GM23338 (cell line): ENCODE results near the gene RIOK3. TPM values are rescaled to one million over a fixed set of nuclear protein-coding genes. Genes with fewer than 3 reads are reported as not detected.

Source experiments
- ATAC-seq: fragments of 200-7000 bp; cut with Tn5 transposase; 3 replicates; pipeline ENCODE4 v1.9.1; 2020
- DNase-seq: peaks from one replicate; pipeline ENCODE4 v3.0.0-alpha.2; 2015; ENCODE audit warnings: low spot score
- H2AFZ ChIP-seq: fragments of 200-600 bp; sonication (generic); 2 replicates; pipeline ENCODE4 v1.8.0; 2016; ENCODE audit warnings: antibody characterized with exemption, mild to moderate bottlenecking, moderate library complexity
- H3F3A ChIP-seq: fragments of 200-600 bp; sonication (generic); replicated peaks from 2 replicates; pipeline ENCODE4 v1.8.0; 2017; ENCODE audit warnings: antibody characterized with exemption, mixed run types, low read depth
- H3K27ac ChIP-seq: fragments of 200-600 bp; sonication (generic); 2 replicates; pipeline ENCODE4 v1.6.1; 2016; ENCODE audit warnings: low read depth
- H3K27me3 ChIP-seq: fragments of 200-600 bp; sonication (generic); 2 replicates; pipeline ENCODE4 v1.8.0; 2016; ENCODE audit warnings: mild to moderate bottlenecking, mixed run types, moderate library complexity; ENCODE audit not compliant: insufficient read depth
- H3K36me3 ChIP-seq: fragments of 200-600 bp; sonication (generic); 2 replicates; pipeline ENCODE4 v1.8.0; 2016; ENCODE audit warnings: mild to moderate bottlenecking; ENCODE audit not compliant: insufficient read depth
- H3K4me1 ChIP-seq: fragments of 200-600 bp; sonication (generic); 2 replicates; pipeline ENCODE4 v1.8.0; 2016; ENCODE audit warnings: mild to moderate bottlenecking, moderate library complexity; ENCODE audit not compliant: insufficient read depth
- H3K4me2 ChIP-seq: fragments of 200-600 bp; sonication (generic); 2 replicates; pipeline ENCODE4 v1.7.1; 2017; ENCODE audit warnings: mixed run types
- H3K4me3 ChIP-seq: fragments of 200-600 bp; sonication (generic); 2 replicates; pipeline ENCODE4 v1.6.1; 2016; ENCODE audit warnings: mixed run types
- H3K79me2 ChIP-seq: fragments of 200-600 bp; sonication (generic); replicated peaks from 2 replicates; pipeline ENCODE4 v1.8.0; 2017; ENCODE audit warnings: mild to moderate bottlenecking; ENCODE audit not compliant: insufficient read depth
- H3K9me2 ChIP-seq: fragments of 200-600 bp; sonication (generic); 2 replicates; pipeline ENCODE4 v1.8.0; 2017; ENCODE audit not compliant: insufficient read depth
- H4K20me1 ChIP-seq: fragments of 200-600 bp; sonication (generic); replicated peaks from 2 replicates; pipeline ENCODE4 v1.8.0; 2017; ENCODE audit warnings: mild to moderate bottlenecking; ENCODE audit not compliant: insufficient read depth
- H3K27ac Mint-ChIP-seq: 2 replicates; pipeline ENCODE4 v1.8.0; 2020; ENCODE audit warnings: inconsistent platforms, mild to moderate bottlenecking, moderate library complexity, mixed read lengths
- H3K27me3 Mint-ChIP-seq: 3 replicates; pipeline ENCODE4 v1.8.0; 2022; ENCODE audit warnings: low read depth, mild to moderate bottlenecking, moderate library complexity, mixed read lengths, inconsistent platforms; ENCODE audit not compliant: insufficient read depth, poor library complexity
- H3K36me3 Mint-ChIP-seq: 3 replicates; pipeline ENCODE4 v1.8.0; 2021; ENCODE audit warnings: low read depth, mild to moderate bottlenecking, inconsistent platforms, moderate library complexity, mixed read lengths
- H3K4me1 Mint-ChIP-seq: 3 replicates; pipeline ENCODE4 v1.8.0; 2020; ENCODE audit warnings: mild to moderate bottlenecking, inconsistent platforms, mixed read lengths
- H3K4me3 Mint-ChIP-seq: 3 replicates; pipeline ENCODE4 v1.8.0; 2021; ENCODE audit warnings: moderate library complexity, mild to moderate bottlenecking, inconsistent platforms, mixed read lengths
- H3K9me3 Mint-ChIP-seq: 3 replicates; pipeline ENCODE4 v1.8.0; 2020; ENCODE audit warnings: moderate library complexity, mild to moderate bottlenecking, inconsistent platforms, mixed read lengths
- CREB1 ChIP-seq: fragments of 250-450 bp; sonication (Bioruptor Pico); IDR thresholded peaks from 2 replicates; pipeline ENCODE4 v1.5.0; 2020; ENCODE audit warnings: low read depth, mild to moderate bottlenecking, moderate library complexity
- EZH2 ChIP-seq: fragments of 200-600 bp; sonication (generic); IDR thresholded peaks from one replicate; pipeline ENCODE4 v1.8.0; 2017; ENCODE audit warnings: antibody characterized with exemption, mild to moderate bottlenecking, low read depth; ENCODE audit not compliant: unreplicated experiment
- POLR2AphosphoS5 ChIP-seq: IDR thresholded peaks from 2 replicates; pipeline ENCODE4 v1.6.1; 2016; ENCODE audit warnings: antibody characterized with exemption, low read depth
- polyA plus RNA-seq: library from polyadenylated mRNA; unstranded; fragments of >200 nt; fragmentation: Nextera tagmentation; extraction: Ambion mirVana; gene quantifications from 2 replicates; pipeline ENCODE4 v1.2.1, GENCODE V29; 2016
- total RNA-seq: library from RNA; depleted of rRNA; stranded (reverse); fragments of >200 nt; shearing (Covaris generic); gene quantifications from 2 replicates; pipeline ENCODE4 v1.2.3, GENCODE V29; 2014
- TF ChIP-seq, protein P1 (sequence below): fragments of 250-450 bp; sonication (Bioruptor Pico); IDR thresholded peaks from 2 replicates; pipeline ENCODE4 v1.5.0; 2020; ENCODE audit warnings: mild to moderate bottlenecking, moderate library complexity
- TF ChIP-seq, protein P2 (sequence below), 2 experiments: fragments of 200-600 bp in 1 of 2; sonication (generic) in 1 of 2; conservative IDR thresholded peaks; 2 replicates each; pipeline versions ENCODE4 v1.5.1 to v1.6.1; 2016 to 2017; ENCODE audit warnings: antibody characterized with exemption in 2 of 2, low read depth in 2 of 2, mild to moderate bottlenecking in 2 of 2, moderate library complexity in 1 of 2

The RIOK3 gene
- total and polyA plus RNA-seq, 2 experiments from 2014 or later: 20.8 to 22.1 TPM

DNA sequence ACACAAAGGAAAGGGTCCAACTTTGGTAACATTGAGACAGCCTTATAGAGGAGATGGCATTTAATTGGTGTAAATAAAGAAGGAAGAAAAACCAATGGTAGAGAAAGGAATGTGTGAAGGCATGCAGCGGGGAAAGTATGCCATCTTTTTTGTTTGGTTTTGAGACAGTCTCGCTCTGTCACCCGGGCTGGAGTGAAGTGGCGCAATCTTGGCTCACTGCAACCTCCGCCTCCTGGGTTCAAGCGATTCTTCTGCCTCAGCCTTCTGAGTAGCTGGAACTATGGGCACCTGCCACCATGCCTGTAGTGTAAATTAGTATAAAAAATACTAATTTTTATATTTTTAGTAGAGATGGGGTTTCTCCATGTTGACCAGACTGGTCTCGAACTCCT is 6.4 kb downstream of the RIOK3 start (continued):
- TF ChIP-seq, protein P1, sequence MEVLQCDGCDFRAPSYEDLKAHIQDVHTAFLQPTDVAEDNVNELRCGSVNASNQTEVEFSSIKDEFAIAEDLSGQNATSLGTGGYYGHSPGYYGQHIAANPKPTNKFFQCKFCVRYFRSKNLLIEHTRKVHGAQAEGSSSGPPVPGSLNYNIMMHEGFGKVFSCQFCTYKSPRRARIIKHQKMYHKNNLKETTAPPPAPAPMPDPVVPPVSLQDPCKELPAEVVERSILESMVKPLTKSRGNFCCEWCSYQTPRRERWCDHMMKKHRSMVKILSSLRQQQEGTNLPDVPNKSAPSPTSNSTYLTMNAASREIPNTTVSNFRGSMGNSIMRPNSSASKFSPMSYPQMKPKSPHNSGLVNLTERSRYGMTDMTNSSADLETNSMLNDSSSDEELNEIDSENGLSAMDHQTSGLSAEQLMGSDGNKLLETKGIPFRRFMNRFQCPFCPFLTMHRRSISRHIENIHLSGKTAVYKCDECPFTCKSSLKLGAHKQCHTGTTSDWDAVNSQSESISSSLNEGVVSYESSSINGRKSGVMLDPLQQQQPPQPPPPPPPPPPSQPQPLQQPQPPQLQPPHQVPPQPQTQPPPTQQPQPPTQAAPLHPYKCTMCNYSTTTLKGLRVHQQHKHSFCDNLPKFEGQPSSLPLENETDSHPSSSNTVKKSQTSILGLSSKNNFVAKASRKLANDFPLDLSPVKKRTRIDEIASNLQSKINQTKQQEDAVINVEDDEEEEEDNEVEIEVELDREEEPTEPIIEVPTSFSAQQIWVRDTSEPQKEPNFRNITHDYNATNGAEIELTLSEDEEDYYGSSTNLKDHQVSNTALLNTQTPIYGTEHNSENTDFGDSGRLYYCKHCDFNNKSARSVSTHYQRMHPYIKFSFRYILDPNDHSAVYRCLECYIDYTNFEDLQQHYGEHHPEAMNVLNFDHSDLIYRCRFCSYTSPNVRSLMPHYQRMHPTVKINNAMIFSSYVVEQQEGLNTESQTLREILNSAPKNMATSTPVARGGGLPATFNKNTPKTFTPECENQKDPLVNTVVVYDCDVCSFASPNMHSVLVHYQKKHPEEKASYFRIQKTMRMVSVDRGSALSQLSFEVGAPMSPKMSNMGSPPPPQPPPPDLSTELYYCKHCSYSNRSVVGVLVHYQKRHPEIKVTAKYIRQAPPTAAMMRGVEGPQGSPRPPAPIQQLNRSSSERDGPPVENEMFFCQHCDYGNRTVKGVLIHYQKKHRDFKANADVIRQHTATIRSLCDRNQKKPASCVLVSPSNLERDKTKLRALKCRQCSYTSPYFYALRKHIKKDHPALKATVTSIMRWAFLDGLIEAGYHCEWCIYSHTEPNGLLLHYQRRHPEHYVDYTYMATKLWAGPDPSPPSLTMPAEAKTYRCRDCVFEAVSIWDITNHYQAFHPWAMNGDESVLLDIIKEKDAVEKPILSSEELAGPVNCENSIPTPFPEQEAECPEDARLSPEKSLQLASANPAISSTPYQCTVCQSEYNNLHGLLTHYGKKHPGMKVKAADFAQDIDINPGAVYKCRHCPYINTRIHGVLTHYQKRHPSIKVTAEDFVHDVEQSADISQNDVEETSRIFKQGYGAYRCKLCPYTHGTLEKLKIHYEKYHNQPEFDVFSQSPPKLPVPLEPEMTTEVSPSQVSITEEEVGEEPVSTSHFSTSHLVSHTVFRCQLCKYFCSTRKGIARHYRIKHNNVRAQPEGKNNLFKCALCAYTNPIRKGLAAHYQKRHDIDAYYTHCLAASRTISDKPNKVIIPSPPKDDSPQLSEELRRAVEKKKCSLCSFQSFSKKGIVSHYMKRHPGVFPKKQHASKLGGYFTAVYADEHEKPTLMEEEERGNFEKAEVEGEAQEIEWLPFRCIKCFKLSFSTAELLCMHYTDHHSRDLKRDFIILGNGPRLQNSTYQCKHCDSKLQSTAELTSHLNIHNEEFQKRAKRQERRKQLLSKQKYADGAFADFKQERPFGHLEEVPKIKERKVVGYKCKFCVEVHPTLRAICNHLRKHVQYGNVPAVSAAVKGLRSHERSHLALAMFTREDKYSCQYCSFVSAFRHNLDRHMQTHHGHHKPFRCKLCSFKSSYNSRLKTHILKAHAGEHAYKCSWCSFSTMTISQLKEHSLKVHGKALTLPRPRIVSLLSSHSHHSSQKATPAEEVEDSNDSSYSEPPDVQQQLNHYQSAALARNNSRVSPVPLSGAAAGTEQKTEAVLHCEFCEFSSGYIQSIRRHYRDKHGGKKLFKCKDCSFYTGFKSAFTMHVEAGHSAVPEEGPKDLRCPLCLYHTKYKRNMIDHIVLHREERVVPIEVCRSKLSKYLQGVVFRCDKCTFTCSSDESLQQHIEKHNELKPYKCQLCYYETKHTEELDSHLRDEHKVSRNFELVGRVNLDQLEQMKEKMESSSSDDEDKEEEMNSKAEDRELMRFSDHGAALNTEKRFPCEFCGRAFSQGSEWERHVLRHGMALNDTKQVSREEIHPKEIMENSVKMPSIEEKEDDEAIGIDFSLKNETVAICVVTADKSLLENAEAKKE (CRISPR knock-in tag): no peak
- no peak for TF ChIP-seq CREB1 (CRISPR knock-in tag)
- TF ChIP-seq, protein P2, sequence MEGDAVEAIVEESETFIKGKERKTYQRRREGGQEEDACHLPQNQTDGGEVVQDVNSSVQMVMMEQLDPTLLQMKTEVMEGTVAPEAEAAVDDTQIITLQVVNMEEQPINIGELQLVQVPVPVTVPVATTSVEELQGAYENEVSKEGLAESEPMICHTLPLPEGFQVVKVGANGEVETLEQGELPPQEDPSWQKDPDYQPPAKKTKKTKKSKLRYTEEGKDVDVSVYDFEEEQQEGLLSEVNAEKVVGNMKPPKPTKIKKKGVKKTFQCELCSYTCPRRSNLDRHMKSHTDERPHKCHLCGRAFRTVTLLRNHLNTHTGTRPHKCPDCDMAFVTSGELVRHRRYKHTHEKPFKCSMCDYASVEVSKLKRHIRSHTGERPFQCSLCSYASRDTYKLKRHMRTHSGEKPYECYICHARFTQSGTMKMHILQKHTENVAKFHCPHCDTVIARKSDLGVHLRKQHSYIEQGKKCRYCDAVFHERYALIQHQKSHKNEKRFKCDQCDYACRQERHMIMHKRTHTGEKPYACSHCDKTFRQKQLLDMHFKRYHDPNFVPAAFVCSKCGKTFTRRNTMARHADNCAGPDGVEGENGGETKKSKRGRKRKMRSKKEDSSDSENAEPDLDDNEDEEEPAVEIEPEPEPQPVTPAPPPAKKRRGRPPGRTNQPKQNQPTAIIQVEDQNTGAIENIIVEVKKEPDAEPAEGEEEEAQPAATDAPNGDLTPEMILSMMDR (conservative IDR thresholded peaks at IDR 0.05; ENCODE audit: low read depth in 2 of 2): no peak
- no peak for TF ChIP-seq POLR2AphosphoS5
- TF ChIP-seq EZH2: no peak

DNA sequence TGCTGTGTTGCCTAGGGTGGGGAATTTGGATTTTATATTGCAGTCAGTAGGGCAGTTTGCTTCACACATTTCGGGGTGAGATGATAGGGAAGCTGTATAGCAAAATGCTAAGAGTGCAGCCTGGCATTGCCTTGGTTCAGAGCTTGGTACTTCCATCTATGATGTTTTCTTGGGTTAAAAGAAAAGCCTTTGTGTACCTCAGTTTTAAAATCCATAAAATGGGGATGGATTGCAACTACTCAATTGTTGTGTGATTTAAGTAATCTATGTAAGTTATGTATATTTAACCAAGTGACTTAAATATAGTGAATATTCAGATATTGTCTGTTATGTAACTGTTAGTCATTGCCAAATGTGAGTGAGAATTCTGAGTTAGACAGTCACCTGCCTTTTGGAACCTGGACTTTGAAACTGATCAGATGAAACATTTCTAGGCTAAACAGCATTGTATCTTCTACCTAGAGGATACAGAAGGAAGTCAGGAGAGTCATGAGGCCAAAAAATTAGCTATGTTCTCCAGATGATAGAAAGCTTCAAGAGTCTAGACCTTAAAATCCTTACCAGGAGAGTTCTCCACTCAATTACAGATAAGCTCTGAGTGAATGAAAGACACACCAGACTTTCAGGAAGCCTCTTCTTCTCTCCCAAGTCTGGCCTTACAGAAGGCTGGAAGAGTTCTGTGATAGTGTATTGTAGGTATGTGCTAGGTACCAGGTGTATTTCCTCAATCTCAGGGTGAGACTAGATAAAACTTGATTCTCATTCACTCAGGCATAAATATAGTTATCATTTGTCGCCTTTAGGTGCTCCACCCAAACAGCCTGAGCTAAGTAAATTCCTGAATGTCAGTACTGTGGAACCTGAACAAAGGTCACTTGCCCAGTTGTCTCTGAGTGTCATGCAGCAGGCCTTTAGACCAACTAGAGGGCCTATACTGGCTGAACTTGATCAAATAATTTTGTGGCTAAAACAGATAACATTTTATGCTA is 7.5 kb downstream of the RIOK3 start:
- no peaks in the 10 kb centered on the region for H3K9me2 ChIP-seq
- H3K4me3 ChIP-seq: no peak overlapping the region
- Mint-ChIP-seq H3K36me3 (peaks cover 22% of the 10 kb centered on the region), H3K4me1 (no peaks in the 10 kb centered on the region), H3K4me3 (no peak overlapping the region), H3K27ac (no peak overlapping the region), H3K27me3 (no peaks in the 10 kb centered on the region), H3K9me3 (no peaks in the 10 kb centered on the region)
- H3K79me2 ChIP-seq: peaks cover 59% of the 10 kb centered on the region
- ATAC-seq: no peak
- no peak for DNase-seq
- H3K36me3 ChIP-seq: peaks cover 11% of the 10 kb centered on the region
- TF ChIP-seq EZH2: no peak
- no peaks in the 10 kb centered on the region for H3F3A ChIP-seq
- peaks cover 13% of the 10 kb centered on the region for H4K20me1 ChIP-seq
- no peaks in the 10 kb centered on the region for H3K27me3 ChIP-seq
- H3K4me2 ChIP-seq: no peak overlapping the region
- H3K27ac ChIP-seq: no peak overlapping the region
- H2AFZ ChIP-seq: no peak overlapping the region
- H3K4me1 ChIP-seq: no peaks in the 10 kb centered on the region
